ENCODE results near the gene WAS.
A peak's percentile ranks its signal among the peaks of the same experiment; 100 is the strongest.
"Not testable (repeated sequence)": the region's sequence is repeated elsewhere in the genome, so short reads cannot be mapped to it uniquely, and the experiment has no call there.

The WAS gene

DNA sequence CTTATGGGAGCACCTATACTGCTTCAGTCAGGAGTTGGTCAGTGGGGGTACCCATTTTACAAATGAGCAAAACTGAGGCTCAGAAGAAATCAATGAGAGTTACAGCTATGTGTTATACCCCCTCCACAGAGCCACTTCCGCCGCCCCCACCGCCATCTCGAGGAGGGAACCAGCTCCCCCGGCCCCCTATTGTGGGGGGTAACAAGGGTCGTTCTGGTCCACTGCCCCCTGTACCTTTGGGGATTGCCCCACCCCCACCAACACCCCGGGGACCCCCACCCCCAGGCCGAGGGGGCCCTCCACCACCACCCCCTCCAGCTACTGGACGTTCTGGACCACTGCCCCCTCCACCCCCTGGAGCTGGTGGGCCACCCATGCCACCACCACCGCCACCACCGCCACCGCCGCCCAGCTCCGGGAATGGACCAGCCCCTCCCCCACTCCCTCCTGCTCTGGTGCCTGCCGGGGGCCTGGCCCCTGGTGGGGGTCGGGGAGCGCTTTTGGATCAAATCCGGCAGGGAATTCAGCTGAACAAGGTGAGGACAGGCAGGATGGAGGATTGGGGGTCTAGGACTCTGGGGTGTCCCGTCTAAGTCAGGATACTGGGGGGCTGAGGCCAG lies 5.0 kb downstream of the WAS start:
- DNase-seq = no peak

GRCh38 chrX:48689208-48689920 lies 5.8 kb downstream of the WAS start:
- no peak for DNase-seq

DNA sequence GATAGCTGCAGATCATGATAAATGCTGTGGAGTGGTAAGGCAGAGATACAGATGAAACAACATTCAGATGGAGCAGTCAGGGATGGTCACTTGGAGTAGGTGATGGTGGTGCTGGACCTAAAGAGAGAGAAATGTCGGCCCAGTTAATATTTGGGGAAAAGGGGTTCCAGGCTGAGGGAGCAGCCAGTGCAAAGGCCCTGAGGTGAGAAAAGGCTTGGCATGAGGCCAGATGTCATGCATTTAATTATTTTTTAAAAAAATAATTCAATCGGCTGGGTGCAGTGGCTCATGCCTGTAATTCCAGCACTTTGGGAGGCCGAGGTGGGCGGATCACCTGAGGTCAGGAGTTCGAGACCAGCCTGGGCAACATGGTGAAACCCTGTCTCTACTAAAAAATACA lies 8.1 kb downstream of the WAS start:
- not testable (repeated sequence) for DNase-seq

DNA sequence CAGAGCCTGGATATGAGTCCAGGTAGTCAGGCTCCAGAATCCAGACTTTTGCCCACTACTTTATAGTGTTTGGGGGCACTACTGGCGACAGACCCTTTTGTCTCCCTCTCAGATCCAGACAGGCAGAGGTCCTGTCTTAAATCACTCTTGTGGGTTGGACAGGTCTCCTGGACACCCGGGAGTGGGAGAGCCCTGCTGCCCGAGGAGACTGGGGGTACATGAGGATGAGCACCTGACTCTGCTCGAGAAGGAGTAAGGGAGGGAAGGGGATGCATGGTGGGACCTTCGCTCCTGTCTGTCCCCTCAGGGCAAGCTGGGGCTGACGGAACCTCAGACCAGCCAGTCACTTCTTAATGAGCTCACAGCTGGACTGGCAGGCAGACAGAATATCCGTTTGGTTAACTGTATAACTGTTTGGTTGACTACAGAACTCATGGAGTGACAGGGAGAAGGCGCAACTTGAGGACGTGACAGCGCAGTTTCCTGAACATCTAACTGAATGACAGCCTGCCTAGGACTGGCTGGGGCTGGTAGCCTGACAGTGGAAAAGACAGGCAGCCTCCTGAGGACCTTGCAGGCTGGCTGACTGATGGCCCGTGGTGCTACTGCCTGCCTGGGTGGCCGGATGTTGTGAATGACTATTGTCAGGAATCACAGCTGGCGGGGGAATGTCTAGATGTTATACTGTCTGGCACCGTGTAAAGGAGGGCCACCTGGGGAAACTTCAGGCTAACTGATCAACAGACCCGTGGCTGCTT lies 11.4 kb downstream of the WAS start:
- peak; percentile 4 for DNase-seq

GRCh38 chrX:48695534-48695896 lies 11.9 kb downstream of the WAS start:
- no peak for DNase-seq

DNA sequence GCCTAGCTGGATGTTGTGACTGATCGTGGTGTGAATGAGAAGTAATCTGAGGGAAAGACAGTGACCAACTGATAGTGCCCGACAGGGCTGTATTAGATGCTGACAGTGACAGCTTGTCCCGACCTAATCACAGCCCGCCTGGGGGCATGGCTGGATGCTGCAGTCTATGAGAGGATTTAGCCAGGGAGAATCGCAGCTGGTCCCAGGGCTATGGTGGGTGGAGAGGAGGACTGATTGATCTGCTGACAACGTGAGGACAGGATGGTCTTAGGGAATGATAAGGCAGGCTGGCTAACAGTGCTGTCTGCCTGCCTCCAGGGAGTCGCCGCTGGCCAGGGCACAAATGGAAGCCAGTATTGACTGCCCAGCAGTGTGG lies 12.3 kb downstream of the WAS start:
- DNase-seq = peak; percentile 13

DNA sequence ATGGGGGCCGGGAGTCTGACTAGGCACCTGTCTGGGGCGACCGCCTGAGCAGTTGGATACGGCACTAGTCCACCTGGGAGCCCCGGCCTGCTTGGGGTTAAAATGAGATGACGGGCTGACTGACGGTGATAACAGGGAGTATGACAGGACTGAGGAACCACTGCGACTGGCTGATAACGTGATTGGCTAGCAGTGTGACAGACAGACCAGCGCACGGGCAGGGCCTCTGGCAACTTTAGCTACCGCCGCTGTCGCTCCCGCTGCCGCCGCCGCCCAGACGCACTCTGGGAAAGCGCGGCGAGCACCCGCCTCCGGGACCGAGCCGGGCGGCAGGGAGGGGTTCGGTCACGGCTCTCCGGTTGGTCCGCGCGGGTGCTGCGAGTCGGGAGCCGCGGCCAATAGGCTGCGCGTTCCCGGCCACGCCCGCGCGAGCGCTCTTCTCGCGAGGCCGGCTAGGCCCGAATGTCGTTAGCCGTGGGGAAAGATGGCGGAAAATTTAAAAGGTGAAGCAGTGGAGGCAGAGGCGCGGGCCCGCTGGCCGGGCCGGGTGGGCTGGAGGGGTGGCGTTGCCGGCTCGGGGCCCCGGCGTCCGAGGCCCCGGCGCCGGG lies 12.8 kb downstream of the WAS start, which contains the start of gene SUV39H1:
Gene SUV39H1, plus strand, starts transcription at position 434 of the 608 bp plus-strand sequence. Its CDS starts 51 bp downstream, at position 485.
- peak; percentile 81 for DNase-seq

GRCh38 chrX:48696909-48697727 lies 13.5 kb downstream of the WAS start:
- DNase-seq = peak; percentile 61

GRCh38 chrX:48698306-48698705 lies 14.7 kb downstream of the WAS start:
- no peak for DNase-seq

DNA sequence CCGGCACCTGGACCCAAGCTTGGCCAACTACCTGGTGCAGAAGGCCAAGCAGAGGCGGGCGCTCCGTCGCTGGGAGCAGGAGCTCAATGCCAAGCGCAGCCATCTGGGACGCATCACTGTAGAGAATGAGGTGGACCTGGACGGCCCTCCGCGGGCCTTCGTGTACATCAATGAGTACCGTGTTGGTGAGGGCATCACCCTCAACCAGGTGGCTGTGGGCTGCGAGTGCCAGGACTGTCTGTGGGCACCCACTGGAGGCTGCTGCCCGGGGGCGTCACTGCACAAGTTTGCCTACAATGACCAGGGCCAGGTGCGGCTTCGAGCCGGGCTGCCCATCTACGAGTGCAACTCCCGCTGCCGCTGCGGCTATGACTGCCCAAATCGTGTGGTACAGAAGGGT lies 16.6 kb downstream of the WAS start:
- no peak for DNase-seq

GRCh38 chrX:48700951-48701653 lies 17.5 kb downstream of the WAS start:
- DNase-seq = no peak

DNA sequence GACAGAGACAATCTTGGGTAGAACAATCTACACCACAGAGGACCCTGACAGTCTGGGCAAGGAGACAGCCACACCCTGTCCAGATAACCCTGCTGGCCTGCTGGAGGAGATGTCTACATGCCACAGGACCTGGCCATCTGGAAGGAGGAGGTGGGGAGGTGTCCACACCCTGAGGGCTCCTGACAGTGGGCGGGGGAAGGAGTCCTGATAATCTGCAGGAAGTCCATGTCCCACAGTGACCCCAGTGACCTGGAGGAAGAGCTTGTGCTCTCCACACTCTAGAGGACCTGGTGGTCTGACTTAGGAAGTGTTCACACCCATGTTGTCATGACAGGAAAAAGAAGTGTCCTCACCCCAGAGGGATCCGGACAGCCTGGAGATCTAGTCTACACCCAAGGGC lies 18.4 kb downstream of the WAS start:
- DNase-seq = no peak

DNA sequence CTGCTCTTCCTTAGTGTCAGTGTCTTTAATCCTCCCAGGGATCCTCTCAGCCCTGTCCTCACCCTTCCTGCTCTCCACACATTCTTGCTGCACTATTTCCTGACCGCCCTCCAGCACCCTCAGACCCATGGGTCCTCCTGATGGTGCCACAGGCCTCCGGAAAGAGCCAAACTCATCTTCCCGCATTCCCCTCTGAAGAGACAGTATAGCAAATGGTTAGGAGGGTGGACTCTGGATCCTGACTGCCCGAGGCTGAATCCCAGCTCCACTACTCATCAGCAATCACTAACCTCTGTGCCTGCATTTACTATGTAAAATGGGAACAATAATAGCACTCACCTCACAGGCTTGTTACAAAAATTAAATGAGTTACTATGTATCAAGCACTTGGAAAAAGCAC lies 19.1 kb downstream of the WAS start:
- DNase-seq = no peak

- DNase-seq = no peak
Measured at GRCh38 chrX:48703228-48703627, 19.6 kb downstream of the WAS start.

GRCh38 chrX:48703642-48704481 lies 20.3 kb downstream of the WAS start:
- DNase-seq = peak; percentile 1

- DNase-seq = no peak
Measured at GRCh38 chrX:48705871-48706270, 22.3 kb downstream of the WAS start.

- DNase-seq = no peak
Measured at GRCh38 chrX:48709522-48710112, 26.0 kb downstream of the WAS start.

- no peak for DNase-seq
Measured at GRCh38 chrX:48711162-48711928, 27.7 kb downstream of the WAS start.

GRCh38 chrX:48711929-48712505 lies 28.4 kb downstream of the WAS start:
- no peak for DNase-seq

DNA sequence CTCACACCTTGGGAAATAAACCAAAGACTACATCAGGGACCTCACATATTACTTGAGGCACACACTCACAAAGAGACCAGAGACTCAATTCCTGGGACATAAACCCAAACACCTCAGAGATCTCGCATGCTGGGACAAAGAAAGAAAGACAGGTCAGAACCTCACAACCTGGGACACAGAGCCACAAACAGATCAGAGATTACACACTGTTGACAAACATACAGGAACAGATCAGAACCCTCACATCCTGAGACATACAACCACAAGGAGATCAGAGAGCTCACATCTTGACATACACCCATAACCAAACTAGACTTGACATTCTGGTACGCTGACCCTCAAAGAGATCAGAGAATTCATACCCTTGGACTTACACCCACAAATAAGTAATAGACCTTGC lies 30.2 kb downstream of the WAS start:
- no peak for DNase-seq

Measured in NCI-H2171 treated with DMSO at 0.1 percent for 48 hours (cell line).